ENCODE data around the gene SLAMF8.

The SLAMF8 gene

DNA sequence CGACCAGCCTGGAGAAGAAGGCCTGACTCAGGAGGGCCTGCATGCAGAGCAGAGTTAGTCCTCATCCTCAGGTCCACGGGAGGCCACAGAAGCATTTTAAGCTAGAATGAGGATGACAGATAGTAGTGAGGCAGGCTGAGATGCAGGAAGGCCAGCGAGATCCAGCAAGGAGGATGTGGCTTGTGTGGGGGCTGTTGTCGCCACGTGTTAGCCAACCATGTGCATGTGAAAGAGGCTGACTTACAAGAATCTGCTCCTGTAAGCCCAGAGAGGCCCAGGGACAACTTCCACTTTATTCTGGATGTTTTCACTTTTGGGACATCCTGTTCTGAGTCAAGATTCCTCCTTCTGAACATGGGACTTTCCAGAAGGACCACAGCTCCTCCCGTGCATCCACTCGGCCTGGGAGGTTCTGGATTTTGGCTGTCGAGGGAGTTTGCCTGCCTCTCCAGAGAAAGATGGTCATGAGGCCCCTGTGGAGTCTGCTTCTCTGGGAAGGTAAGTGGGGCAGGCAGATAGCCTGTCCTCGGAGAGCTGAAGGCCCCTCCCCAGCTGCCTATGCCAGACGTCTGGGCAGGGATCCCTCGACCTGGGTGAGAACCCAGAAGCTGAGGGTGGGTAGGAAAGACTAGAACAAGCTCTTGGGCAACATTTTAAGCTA is at the start of gene SLAMF8:
Gene SLAMF8, plus strand, starts transcription at position 433 of the 661 bp plus-strand sequence. Its CDS starts 26 bp downstream, at position 459.
- no peak for DNase-seq

DNA sequence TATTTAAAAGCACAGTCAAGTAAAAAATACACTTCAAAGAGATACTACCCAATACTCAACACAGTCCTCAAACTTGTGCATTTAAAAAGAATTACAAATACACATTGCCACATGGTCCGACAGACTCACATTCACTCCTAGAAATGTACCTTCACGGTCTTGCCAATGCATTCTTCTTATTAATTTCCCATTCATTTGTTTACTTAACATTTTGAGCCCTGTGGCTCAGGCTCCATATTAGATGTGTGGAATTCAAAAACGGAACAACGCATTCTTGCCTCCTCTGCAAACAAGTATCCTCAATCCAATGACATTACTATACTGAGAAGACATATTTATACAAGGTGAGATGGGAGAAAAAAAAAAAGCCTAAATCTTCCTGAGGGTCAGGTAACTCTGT is 48.4 kb upstream of the SLAMF8 start:
- no peak for DNase-seq

DNA sequence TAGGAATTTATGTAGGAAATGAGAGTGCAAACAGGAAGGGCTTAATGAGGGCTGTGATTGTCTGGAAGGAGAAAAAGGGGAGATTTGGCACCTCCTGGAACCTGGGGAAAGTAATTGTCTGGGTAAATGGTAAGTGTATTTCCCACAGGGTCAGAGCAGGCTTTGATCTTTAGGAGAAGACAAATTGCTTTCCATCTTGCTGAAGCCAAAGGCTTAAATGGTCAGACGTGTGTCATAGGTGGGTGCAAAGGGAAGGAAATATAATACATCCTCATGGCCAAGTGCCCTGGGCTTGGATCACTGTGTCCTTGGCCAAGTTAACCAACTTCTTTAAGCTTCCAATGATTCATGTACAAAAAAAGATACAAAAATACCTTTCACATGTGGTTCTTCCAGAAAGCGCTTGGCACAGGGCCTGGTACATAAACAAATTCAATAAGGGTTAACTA is 47.2 kb upstream of the SLAMF8 start:
- peak; percentile 86 for DNase-seq

DNA sequence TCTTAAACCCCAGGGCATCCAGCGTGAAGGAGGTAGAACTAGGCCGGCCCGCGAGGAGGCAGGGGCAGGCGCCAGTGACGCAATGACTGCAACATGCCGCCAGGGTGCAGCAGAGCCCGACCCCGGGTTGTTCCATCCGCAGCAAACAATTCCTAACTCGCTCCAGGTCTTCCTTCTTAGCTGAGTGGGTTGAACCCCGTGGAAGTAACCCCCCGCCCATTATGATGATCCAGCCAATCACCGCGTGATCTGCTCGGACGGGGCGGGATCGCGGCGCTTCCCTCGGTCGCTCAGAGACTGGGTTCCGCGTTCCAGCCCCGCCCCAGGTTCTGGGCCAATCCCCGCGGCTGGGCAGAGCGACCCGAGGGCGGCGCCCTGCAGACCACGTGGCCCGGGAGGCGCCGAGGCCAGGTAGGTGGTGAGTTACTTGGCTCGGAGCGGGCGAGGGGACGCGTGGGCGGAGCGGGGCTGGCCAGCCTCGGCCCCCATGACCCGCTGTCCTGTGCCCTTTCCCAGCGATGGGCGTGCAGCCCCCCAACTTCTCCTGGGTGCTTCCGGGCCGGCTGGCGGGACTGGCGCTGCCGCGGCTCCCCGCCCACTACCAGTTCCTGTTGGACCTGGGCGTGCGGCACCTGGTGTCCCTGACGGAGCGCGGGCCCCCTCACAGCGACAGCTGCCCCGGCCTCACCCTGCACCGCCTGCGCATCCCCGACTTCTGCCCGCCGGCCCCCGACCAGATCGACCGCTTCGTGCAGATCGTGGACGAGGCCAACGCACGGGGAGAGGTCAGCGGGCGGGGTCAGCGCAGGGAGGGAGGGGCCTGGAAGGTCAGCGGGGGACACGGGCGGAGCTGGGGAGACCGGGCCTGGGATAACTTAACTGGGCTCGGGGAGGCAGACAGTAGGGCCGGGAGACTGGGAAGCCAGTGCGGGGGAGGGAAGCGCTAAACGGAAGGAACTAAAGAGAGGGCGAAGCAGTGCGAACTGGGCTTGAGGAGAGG is 45.8 kb upstream of the SLAMF8 start, which contains the start of gene DUSP23:
Gene DUSP23, plus strand, starts transcription at position 380 of the 1,000 bp plus-strand sequence. Its CDS starts 139 bp downstream, at position 519.
- no peak for DNase-seq

DNA sequence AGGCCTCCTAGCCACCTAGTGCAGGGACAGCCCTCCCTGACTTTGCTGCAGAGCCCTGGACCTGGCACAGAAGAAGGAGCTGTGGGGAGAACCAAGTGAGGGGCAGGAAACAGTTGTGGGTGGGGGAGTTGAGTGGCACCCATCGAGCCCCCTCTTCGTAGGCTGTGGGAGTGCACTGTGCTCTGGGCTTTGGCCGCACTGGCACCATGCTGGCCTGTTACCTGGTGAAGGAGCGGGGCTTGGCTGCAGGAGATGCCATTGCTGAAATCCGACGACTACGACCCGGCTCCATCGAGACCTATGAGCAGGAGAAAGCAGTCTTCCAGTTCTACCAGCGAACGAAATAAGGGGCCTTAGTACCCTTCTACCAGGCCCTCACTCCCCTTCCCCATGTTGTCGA is 44.7 kb upstream of the SLAMF8 start:
- DNase-seq, result no peak

DNA sequence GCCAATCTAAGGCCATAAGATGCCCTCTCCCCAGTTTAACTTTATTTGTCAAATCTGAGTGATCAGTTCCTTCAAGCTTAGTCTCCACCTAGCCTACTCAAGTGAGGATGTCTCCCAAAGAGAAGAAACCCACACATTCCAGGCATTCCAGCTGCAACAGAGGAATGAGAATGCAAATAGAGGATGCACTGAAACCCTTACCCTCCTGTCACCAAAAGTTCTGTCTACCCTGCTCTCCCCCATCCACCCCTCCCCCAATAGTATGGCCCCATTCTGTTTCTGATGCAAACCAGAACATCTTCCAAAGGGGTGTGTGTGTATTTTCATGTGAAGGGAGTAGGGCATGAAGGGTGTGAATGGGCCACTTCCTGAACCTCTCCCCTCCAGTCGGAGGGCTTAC is 42.9 kb upstream of the SLAMF8 start:
- no peak for DNase-seq

DNA sequence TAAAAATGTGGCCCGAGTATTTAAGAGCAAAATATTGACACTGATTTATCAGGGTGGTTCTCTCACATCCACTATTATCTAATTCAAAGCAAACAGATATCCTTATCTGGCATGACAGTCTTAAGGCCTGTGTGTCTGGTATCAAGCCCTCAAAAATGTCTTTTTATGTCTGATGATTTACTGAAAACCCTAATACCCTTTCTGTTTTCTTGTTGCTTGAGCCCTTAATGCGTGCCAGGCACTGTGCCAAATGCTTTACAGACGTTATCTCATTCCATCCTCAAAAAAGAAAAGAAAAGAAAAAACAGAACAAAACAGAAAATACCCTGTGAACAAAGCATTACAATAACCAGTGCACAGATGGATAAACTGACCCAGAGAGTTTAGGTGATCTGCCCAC is 40.2 kb upstream of the SLAMF8 start:
- no peak for DNase-seq

DNA sequence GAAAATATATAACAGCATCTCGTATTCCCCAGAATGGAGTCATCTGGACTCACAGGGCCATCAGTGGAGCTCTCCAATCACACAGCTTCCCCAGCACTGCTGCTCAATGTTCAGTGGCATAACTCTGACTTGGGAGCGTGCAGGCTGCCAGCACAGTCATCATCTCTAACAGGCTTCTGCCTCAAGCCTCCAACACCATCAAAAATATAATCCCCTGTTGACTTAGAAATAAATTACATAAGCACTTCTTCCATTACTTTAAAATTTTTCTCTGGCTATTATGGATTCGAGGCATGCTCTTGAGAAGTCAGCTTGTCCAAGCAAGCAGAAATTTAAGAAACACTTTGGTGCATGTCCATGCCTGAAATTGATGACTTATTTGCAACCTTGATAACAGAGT is 39.7 kb upstream of the SLAMF8 start:
- DNase-seq, result no peak

DNA sequence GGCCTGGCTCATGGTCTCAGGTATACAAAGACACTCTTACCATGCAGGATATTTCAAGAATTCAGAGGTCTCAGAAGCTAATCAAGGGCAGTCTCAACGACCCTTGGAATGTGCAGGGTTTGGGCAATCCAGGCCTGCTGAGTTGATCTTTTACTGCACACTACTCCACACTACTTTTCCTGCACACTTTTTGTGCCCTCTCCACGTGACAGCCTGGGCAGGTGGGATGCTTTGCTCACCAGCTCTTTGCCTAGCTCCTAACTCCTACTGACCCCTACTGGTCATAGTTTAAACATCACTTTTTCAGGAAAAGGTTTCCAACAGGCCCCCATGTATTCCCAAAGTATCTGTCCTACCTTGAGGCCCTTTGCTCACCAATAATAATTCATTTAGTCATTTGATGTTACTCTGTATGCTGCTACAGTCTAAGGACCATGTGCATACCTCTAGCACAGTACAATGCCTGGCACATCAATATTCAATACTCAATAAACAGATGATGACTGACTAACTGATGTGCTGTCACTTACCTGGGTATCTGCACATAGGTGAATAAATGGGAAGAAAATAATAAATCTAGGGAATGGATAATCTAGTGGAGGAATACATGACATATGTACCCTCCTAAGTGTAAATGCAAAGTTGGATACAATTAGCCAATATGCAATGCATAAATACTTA is 36.3 kb upstream of the SLAMF8 start:
- peak; percentile 42 for DNase-seq

DNA sequence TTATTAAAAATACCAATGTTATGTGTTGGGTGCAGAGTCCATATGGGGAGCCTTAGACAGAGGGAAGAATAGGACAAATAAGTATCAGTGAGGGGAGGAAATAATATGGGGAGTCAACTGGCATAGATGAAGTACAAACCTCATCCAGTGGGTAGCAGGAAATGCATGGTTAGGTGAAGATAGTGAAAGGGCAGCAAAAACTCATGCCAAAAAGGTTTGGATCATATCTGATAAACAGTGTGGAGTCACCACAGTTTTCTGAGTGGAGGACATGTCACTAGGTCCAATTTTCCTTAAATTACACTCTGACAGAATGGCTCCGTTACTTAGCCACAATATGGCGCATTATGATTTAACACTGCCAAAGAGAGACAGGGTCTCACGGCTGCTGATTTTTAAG is 35.6 kb upstream of the SLAMF8 start:
- DNase-seq, result no peak

DNA sequence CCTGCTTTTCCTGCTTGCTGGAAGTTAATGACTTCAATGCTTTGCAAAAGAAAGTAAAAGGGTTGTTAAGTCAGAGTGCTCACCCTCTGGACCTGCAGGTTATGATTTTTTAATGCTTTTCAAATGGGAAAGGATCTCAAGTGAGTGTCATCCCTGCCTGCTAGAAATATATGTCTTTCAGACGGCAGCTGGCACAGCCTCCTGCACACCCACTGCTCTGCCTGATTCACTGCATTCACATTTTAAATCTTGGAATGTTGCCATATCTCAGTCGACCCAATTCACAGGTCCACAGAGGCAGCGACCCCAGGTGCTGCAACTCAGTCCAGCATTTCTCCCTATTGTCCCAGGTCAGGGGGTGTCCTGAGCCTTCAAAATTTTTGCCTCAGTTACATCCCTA is 35.2 kb upstream of the SLAMF8 start:
- no peak for DNase-seq

DNA sequence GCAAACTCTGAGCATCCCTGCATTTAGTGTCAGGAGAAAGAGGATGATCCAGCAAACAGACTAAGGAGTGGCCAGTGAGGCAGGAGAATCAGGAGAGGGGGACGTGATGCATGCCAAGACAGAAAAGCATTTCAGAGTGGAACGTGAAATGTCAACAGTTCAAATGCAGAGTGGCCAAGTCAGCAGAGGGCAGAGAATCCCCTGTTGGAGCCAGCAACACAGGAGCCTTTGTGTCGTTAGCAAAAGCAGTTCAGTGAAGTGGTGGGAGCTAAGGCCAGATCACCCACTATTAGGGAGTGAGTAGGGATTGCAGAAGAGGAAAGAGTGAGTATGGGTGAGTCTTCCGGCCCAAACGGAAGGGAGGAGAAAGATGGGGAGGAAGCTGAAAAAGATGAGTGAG is 31.1 kb upstream of the SLAMF8 start:
- DNase-seq, result no peak

DNA sequence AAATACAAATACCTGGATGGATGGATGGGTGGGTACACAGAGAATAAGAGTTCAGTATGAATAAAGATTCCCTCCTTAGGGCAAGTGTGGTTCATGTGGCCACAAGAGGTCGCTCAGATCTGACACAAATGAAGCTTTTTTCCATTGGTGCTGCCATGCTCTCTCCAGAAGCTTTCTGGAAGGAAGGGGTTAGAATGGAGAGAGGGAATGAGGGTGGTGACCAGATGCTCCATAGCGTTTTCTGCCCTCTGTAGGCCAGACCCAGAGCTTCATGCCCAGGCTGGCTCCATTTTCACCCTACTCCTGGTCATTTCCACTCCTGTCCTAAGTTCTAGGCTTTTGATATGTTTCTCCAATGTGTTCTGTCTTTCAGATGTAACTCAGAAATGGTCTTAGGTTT is 27.8 kb upstream of the SLAMF8 start:
- peak; percentile 24 for DNase-seq

DNA sequence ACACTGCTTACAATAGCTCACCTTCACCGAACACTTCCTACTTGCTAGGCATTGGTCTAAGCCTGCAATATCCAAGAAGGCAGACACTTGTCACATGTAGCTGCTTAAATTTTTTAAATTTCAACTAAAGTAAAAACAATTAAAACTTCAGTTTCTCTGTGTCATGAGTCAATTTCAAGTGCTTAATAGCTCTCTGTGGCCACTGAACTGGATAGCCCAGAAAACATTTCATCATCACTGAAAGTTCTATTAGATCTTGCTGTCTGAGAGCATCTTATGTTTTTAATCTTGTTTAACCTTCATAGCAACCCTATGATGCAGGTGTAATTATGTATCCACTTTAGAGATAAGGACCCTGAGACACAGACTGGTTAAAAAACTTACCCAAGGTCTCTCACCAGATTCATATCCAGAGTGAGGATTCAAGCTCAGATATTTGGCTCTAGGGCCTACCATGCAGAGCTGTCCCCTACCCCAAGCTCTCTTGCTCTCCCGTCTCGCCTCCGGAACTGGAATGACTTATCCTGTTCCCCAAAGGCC is 27.2 kb upstream of the SLAMF8 start:
- DNase-seq, result no peak

DNA sequence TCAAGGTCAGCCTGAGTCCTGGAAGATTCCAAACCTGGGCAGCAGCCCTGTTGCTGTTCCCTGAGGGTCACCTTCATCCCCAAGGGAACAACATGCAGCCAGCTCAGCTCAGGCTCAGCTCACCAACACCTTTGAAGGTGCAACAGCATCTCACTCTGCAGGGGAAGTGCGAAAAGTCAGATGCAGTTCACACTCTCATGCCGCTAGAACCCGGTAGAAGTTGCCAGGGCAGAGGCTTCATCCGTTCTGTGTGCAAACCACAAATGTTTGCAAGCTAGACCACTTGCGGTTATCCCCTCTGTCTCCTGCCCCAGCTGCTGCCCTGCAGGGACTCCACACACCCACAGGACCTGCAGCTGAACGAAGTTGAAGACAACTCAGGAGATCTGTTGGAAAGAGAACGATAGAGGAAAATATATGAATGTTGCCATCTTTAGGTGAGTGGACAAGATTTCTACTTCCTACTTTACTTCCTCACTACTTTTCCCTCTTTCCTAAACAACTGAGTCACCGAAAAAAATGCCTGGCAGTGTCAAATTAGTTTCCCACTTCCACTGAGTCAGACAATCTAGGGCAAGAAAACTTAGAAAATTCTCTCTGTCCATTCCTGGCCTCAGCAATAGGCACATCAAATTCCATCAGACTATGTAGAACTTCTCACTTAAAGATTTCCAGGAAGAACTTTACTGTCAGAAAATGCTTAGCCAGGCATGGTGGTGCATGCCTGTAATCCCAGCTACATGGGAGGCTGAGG is 26.3 kb upstream of the SLAMF8 start:
- no peak for DNase-seq

DNA sequence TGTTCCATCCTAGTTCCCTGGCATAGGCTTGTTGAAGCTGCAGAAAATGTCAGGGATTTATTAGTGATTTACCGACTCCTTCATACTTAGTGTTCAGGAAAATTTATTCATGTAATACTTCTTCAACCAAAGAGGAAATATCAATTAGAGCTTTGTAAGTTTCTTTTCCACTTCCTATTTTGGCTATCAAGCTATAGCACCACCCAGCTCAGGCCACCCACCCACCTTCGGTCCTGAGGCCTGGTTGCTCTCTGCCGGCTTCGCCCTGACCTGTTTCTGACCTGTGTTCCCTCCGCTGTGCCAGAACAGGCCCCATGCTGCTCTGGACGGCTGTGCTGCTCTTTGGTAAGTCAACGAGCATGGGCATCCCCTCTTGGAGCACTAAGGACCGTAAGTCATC is 24.6 kb upstream of the SLAMF8 start, which contains the start of gene FCRL6:
Gene FCRL6, plus strand, starts transcription at position 250 of the 400 bp plus-strand sequence. Its CDS starts 65 bp downstream, at position 315.
- DNase-seq, result no peak

DNA sequence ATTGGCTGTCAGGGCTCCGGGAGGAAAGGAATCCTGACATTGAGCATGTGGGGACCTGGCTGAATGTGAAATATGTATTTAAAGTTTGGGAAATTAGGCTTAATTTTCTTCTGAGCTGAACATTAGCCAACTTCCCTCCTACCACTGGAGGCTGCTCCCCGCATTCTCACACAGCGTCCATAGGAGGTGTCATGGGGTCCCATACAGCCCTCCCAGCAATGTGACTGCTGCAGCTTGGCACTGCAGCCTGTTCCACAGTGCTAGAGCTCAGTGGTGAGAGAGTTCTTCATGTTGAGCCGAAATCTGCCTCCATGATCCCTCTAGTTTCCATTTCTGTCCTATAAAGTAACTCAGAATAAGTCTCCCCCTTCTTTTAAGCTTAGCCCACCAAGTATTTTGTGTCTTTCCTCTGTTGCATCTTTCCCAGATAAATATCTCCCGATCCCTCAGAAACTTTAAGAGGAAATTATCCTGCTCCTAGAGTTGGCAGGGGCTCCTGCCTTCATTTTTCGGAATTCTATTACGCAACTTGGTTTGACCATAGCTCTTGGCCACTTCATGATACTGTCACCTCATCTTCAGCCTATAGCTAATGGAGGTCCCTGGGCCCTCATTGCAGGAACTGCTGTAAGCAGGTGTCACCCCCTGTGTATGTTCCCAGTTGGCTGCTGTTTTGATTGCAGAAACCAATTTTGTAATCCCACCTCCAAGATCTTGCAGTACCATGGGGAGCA is 22.6 kb upstream of the SLAMF8 start:
- no peak for DNase-seq

DNA sequence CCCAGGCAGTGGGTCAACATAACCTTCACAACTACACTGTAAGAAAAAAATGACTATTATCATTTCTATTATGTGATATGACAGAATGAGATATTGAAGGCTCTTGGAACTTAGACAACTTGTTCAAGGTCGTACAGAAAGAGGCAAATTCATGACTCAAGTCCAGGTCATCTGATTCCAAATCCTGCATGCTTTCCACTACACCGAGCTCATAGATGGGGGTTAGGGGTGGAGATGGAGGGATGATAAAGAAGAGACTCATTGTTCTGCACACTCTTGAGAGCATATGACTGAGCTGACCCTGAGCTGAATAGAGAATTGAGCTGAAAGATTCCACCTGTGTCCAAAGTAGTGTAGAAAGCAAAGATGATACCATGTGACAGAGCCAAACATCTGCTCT is 21.7 kb upstream of the SLAMF8 start:
- DNase-seq, result no peak

DNA sequence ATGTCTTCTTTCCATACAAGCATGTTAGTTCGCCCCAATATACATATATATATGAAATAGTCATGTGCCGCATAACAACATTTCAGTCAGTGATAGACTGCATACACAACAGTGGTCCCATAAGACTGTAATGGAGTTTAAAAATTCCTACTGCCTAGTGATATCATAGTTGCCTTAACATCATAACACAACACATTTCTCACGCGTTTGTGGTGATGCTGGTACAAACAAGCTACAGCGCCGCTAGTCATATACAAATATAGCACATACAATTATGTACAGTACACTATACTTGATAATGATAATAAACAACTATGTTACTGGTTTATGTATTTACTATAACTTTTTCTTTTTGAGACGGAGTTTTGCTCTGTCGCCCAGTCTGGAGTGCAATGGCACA is 10.7 kb upstream of the SLAMF8 start:
- no peak for DNase-seq

DNA sequence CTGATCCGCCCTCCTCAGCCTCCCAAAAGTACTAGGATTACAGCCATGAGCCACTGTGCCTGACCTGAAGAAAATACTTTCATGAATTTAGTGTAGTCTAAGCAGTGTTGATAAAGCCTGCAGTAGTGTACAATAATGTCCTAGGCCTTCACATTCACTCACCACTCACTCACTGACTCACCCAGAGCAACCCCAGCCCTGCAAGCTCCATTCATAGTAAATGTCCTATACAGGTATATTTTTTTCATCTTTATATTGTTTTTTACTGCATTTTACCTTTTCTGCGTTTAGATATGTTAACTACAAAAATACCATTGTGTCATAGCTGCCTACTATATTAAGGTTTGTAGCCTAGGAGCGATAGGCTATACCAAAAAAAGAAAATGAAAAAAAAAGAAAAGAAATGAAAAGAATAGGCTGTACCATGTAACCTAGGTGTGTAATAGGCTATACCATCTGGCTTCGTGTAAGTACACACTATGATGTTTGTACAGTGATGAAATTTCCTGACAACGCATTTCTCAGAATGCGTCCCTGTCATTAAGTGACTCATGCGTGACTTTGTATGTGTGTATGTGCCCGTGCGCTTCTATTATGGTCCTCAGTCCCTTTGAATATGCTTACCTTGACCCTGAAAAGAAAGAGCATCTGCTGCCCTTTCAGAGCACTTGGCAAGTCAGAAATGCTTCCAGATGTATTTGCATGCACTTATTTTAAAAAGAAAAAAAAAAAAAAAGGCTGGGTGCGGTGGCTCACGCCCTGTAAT is 9.2 kb upstream of the SLAMF8 start:
- DNase-seq, result no peak

Data from NCI-H1048 (cell line).